Prostate gland (tissue), 2 donors: ENCODE results near the gene KLHL2. TPM values are rescaled to one million over a fixed set of nuclear protein-coding genes. Genes with fewer than 3 reads are reported as not detected.

ENCODE experiments used
- DNase-seq: peaks from one replicate; pipeline ENCODE4 v3.0.0-alpha.2; 2019; ENCODE audit warnings: low spot score
- H3K27ac ChIP-seq, 2 donors: fragments of 200-600 bp; sonication (generic); 2 replicates each; pipeline ENCODE4 v1.5.1; 2017 to 2019
- H3K27me3 ChIP-seq: fragments of 200-600 bp; sonication (generic); replicated peaks from 2 replicates; pipeline ENCODE4 v1.5.1; 2019; ENCODE audit not compliant: insufficient read depth
- H3K36me3 ChIP-seq, 2 donors: fragments of 200-600 bp; sonication (generic); 1 replicate in 1 of 2; 2 replicates in 1 of 2; pipeline versions ENCODE4 v1.5.1 to v1.8.1; 2017 to 2019
- H3K4me1 ChIP-seq: fragments of 200-600 bp; sonication (generic); replicated peaks from 2 replicates; pipeline ENCODE4 v1.5.1; 2019
- H3K4me3 ChIP-seq, 2 donors: fragments of 200-600 bp; sonication (generic); 2 replicates each; pipeline ENCODE4 v1.5.1; 2017 to 2019
- H3K9me3 ChIP-seq: fragments of 200-600 bp; sonication (generic); 2 replicates; pipeline ENCODE4 v1.5.1; 2017
- CTCF ChIP-seq, 4 experiments: fragments of 200-600 bp in 2 of 4; fragments of 450-650 bp in 2 of 4; sonication (generic) in 2 of 4; IDR thresholded peaks; 1 replicate in 3 of 4; 2 replicates in 1 of 4; pipeline ENCODE4 v1.5.1; 2016 to 2019; ENCODE audit warnings: antibody characterized with exemption in 4 of 4, mild to moderate bottlenecking in 2 of 4, moderate library complexity in 2 of 4
- POLR2A ChIP-seq: fragments of 450-650 bp; IDR thresholded peaks from one replicate; pipeline ENCODE4 v1.6.1; 2016; ENCODE audit warnings: antibody characterized with exemption, mild to moderate bottlenecking
- POLR2AphosphoS5 ChIP-seq: sonication (generic); formaldehyde crosslinking; IDR thresholded peaks from one replicate; pipeline ENCODE4 v1.6.1; 2017; ENCODE audit warnings: antibody characterized with exemption
- WGBS: methylation state at CpG from one replicate; pipeline ENCODE4 v1.1.5; 2018; 5-methylcytosine and 5-hydroxymethylcytosine counted together
- intact Hi-C: fragments of 100-400 bp; cut with DNase I; formaldehyde crosslinking; loops from one replicate; pipeline ENCODE4 v1.14.2; 2022
- total RNA-seq, 2 donors: library from RNA; depleted of rRNA; stranded (reverse); fragments of >200 nt; gene quantifications; one replicate each; pipeline ENCODE4 v1.1.0, GENCODE V29; 2016

KLHL2 gene
- total RNA-seq, 2 donors from 2014 or later: 20.4 to 22.2 TPM

GRCh38 chr4:165192956-165193355, 14.4 kb upstream of the KLHL2 start:
- intact Hi-C loops: no loop called here
- H3K36me3 ChIP-seq: no peaks in the 10 kb centered on the region
- no peak overlapping the region for H3K27ac ChIP-seq
- no peak overlapping the region for H3K4me3 ChIP-seq
- 89% methylated on average over 4 of the region's 4 CpGs for WGBS
- TF ChIP-seq POLR2AphosphoS5 (no peak), CTCF (IDR thresholded peaks at IDR 0.05) (no peak), POLR2A (no peak)
- no peaks in the 10 kb centered on the region for H3K27me3 ChIP-seq
- H3K4me1 ChIP-seq: no peaks in the 10 kb centered on the region
- no peak for DNase-seq
- H3K9me3 ChIP-seq: no peaks in the 10 kb centered on the region

- TF ChIP-seq CTCF (IDR thresholded peaks at IDR 0.05) (no peak), POLR2A (no peak)
- DNase-seq: no peak
- no peak overlapping the region for H3K27ac ChIP-seq
- WGBS: 96% methylated on average over 1 of the region's 1 CpG
- H3K9me3 ChIP-seq: no peaks in the 10 kb centered on the region
- no peaks in the 10 kb centered on the region for H3K36me3 ChIP-seq
- no peaks in the 10 kb centered on the region for H3K27me3 ChIP-seq
- no peaks in the 10 kb centered on the region for H3K4me1 ChIP-seq
- H3K4me3 ChIP-seq: no peak overlapping the region
- intact Hi-C loops: no loop called here
Observed at GRCh38 chr4:165194368-165194767, 13.0 kb upstream of the KLHL2 start.

- H3K4me1 ChIP-seq: no peaks in the 10 kb centered on the region
- intact Hi-C loops: no loop called here
- no peak overlapping the region for H3K27ac ChIP-seq
- H3K36me3 ChIP-seq: no peaks in the 10 kb centered on the region
- H3K9me3 ChIP-seq: no peaks in the 10 kb centered on the region
- no peak for DNase-seq
- WGBS: 90% methylated on average over 1 of the region's 1 CpG
- no peaks in the 10 kb centered on the region for H3K27me3 ChIP-seq
- TF ChIP-seq POLR2A: no peak
- H3K4me3 ChIP-seq: no peak overlapping the region
Observed at GRCh38 chr4:165198329-165198728, 9.0 kb upstream of the KLHL2 start.

- Histone ChIP-seq H3K4me3 (no peak overlapping the region), H3K36me3 (no peaks in the 10 kb centered on the region), H3K9me3 (no peaks in the 10 kb centered on the region), H3K27me3 (no peaks in the 10 kb centered on the region), H3K4me1 (no peaks in the 10 kb centered on the region), H3K27ac (no peak overlapping the region)
- DNase-seq: no peak
- TF ChIP-seq CTCF (IDR thresholded peaks at IDR 0.05) (no peak), POLR2AphosphoS5 (no peak), POLR2A (no peak)
- intact Hi-C loops: no loop called here
Observed at GRCh38 chr4:165199286-165199685, 8.1 kb upstream of the KLHL2 start.

- Histone ChIP-seq H3K27me3 (no peaks in the 10 kb centered on the region), H3K9me3 (no peaks in the 10 kb centered on the region), H3K36me3 (no peaks in the 10 kb centered on the region), H3K27ac (no peak overlapping the region), H3K4me1 (no peaks in the 10 kb centered on the region), H3K4me3 (no peak overlapping the region)
- 55% methylated on average over 2 of the region's 2 CpGs for WGBS
- peak; percentile 48 for DNase-seq
- TF ChIP-seq CTCF (IDR thresholded peaks at IDR 0.05): no peak
- peak; percentile 55 for TF ChIP-seq POLR2AphosphoS5
- intact Hi-C loops: no loop called here
Observed at GRCh38 chr4:165199722-165200121, 7.6 kb upstream of the KLHL2 start.

GRCh38 chr4:165201806-165202205, 5.6 kb upstream of the KLHL2 start:
- Histone ChIP-seq H3K4me3 (no peak overlapping the region), H3K4me1 (no peaks in the 10 kb centered on the region), H3K27ac (no peak overlapping the region), H3K27me3 (no peaks in the 10 kb centered on the region), H3K9me3 (no peaks in the 10 kb centered on the region), H3K36me3 (no peaks in the 10 kb centered on the region)
- WGBS: 82% methylated on average over 1 of the region's 1 CpG
- DNase-seq: no peak
- intact Hi-C loops: no loop called here
- TF ChIP-seq POLR2AphosphoS5 (no peak), POLR2A (no peak), CTCF (IDR thresholded peaks at IDR 0.05) (no peak)
